Uterus (tissue), 2 donors: ENCODE measurements around the gene FKBP5.

Source experiments
- POLR2A ChIP-seq, 2 donors: fragments of 450-650 bp; IDR thresholded peaks; one replicate each; pipeline ENCODE4 v1.6.1; 2016; ENCODE audit warnings: antibody characterized with exemption in 2 of 2, mild to moderate bottlenecking in 1 of 2, moderate library complexity in 1 of 2
- TF ChIP-seq, protein P1 (sequence below), 4 experiments: fragments of 200-600 bp in 2 of 4; fragments of 450-650 bp in 2 of 4; sonication (generic) in 2 of 4; IDR thresholded peaks; one replicate each; pipeline ENCODE4 v1.5.1; 2016 to 2019; ENCODE audit warnings: antibody characterized with exemption in 4 of 4, mild to moderate bottlenecking in 2 of 4, moderate library complexity in 1 of 4

DNA sequence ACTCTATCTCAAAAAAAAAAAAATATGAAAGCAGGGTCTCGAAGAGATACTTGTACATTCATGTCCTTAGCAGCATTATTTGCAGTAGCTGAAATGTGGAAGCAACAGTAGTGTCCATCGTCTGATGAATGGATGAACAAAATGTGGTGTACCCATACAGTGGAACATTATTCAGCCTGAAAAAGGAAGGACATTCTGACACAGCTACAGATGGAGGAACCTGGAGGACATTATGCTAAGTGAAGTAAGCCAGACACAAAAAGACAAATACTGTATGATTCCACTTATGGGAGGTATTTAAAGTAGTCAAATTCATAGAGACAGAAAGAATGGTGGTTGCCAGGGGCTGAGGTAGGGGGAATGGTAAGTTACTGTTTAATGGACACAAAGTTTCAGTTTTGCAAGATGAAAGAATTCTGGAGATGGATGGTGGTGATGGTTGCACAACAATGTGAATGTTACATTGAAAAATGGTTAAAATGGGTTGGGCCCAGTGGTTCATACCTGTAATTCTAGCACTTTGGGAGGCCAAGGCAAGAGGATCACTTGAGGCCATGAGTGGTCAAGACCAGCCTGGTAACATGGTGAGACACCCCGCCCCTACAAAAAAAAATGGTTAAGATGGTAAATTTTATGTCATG, 164.2 kb downstream of the FKBP5 start:
- no peak for TF ChIP-seq POLR2A (IDR thresholded peaks at IDR 0.05)
- TF ChIP-seq, protein P1, sequence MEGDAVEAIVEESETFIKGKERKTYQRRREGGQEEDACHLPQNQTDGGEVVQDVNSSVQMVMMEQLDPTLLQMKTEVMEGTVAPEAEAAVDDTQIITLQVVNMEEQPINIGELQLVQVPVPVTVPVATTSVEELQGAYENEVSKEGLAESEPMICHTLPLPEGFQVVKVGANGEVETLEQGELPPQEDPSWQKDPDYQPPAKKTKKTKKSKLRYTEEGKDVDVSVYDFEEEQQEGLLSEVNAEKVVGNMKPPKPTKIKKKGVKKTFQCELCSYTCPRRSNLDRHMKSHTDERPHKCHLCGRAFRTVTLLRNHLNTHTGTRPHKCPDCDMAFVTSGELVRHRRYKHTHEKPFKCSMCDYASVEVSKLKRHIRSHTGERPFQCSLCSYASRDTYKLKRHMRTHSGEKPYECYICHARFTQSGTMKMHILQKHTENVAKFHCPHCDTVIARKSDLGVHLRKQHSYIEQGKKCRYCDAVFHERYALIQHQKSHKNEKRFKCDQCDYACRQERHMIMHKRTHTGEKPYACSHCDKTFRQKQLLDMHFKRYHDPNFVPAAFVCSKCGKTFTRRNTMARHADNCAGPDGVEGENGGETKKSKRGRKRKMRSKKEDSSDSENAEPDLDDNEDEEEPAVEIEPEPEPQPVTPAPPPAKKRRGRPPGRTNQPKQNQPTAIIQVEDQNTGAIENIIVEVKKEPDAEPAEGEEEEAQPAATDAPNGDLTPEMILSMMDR (IDR thresholded peaks at IDR 0.05) = no peak
